GM23338 (cell line): ENCODE data around the gene MUS81.

Source experiments
- CREB1 ChIP-seq: fragments of 250-450 bp; sonication (Bioruptor Pico); IDR thresholded peaks from 2 replicates; pipeline ENCODE4 v1.5.0; 2020; ENCODE audit warnings: low read depth, mild to moderate bottlenecking, moderate library complexity
- CTCF ChIP-seq, 2 experiments: fragments of 200-600 bp in 1 of 2; sonication (generic) in 1 of 2; conservative IDR thresholded peaks; 2 replicates each; pipeline versions ENCODE4 v1.5.1 to v1.6.1; 2016 to 2017; ENCODE audit warnings: antibody characterized with exemption in 2 of 2, low read depth in 2 of 2, mild to moderate bottlenecking in 2 of 2, moderate library complexity in 1 of 2
- EZH2 ChIP-seq: fragments of 200-600 bp; sonication (generic); IDR thresholded peaks from one replicate; pipeline ENCODE4 v1.8.0; 2017; ENCODE audit warnings: antibody characterized with exemption, mild to moderate bottlenecking, low read depth; ENCODE audit not compliant: unreplicated experiment
- EZH2phosphoT487 ChIP-seq: fragments of 200-600 bp; sonication (generic); IDR thresholded peaks from one replicate; pipeline ENCODE4 v1.8.1; 2018; ENCODE audit warnings: antibody characterized with exemption; ENCODE audit not compliant: unreplicated experiment
- POLR2AphosphoS5 ChIP-seq: IDR thresholded peaks from 2 replicates; pipeline ENCODE4 v1.6.1; 2016; ENCODE audit warnings: antibody characterized with exemption, low read depth

- TF ChIP-seq EZH2phosphoT487 = no peak
- TF ChIP-seq POLR2AphosphoS5 = no peak
- no peak for TF ChIP-seq CTCF (conservative IDR thresholded peaks at IDR 0.05; ENCODE audit: low read depth in 2 of 2)
- TF ChIP-seq EZH2 = no peak
- TF ChIP-seq CREB1 = no peak
Measured at GRCh38 chr11:65862191-65862735, 2.0 kb downstream of the MUS81 start.
